ENCODE data around the gene PKP2. TPM values are rescaled to one million over a fixed set of nuclear protein-coding genes. Genes with fewer than 3 reads are reported as not detected.

The PKP2 gene
- total and polyA plus RNA-seq, 9 of the 15 experiments (the other 6 are each of a cell fraction or from before 2014, with no cell fraction given) = 1.6 to 4.2 (median 2.8) TPM

DNA sequence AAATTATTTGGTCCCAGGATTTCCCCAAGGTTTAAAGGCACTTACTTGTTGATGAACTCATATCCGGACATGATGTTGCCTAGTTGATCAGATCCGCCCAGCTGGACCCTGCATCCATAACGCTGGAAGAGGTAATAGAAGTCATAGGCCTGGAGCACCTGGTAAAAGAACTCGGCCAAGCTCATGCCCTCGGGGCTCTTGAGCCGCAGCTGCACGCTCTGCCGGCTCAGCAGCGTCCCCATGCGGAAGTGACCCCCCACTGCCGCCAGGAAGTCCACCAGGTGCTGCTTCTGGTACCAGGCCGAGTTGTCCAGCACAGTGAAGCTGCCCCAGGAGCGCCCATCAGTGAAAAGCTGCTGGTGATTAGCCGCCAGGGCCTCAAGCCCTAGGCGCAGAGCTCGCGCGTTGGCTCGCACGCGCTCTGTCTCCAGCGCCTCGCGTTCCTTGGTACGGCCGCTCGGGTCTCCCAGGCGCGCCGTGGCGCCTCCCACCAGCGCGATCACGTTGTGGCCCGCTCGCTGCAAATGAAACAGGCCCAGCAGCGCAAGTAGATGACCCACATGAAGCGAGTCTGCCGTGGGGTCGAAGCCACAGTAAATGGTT is 141.4 kb downstream of the PKP2 start (continued):
- TF ChIP-seq, protein P1, sequence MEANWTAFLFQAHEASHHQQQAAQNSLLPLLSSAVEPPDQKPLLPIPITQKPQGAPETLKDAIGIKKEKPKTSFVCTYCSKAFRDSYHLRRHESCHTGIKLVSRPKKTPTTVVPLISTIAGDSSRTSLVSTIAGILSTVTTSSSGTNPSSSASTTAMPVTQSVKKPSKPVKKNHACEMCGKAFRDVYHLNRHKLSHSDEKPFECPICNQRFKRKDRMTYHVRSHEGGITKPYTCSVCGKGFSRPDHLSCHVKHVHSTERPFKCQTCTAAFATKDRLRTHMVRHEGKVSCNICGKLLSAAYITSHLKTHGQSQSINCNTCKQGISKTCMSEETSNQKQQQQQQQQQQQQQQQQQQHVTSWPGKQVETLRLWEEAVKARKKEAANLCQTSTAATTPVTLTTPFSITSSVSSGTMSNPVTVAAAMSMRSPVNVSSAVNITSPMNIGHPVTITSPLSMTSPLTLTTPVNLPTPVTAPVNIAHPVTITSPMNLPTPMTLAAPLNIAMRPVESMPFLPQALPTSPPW (CRISPR knock-in tag; IDR thresholded peaks at IDR 0.05) = no peak
- TF ChIP-seq, protein P2, sequence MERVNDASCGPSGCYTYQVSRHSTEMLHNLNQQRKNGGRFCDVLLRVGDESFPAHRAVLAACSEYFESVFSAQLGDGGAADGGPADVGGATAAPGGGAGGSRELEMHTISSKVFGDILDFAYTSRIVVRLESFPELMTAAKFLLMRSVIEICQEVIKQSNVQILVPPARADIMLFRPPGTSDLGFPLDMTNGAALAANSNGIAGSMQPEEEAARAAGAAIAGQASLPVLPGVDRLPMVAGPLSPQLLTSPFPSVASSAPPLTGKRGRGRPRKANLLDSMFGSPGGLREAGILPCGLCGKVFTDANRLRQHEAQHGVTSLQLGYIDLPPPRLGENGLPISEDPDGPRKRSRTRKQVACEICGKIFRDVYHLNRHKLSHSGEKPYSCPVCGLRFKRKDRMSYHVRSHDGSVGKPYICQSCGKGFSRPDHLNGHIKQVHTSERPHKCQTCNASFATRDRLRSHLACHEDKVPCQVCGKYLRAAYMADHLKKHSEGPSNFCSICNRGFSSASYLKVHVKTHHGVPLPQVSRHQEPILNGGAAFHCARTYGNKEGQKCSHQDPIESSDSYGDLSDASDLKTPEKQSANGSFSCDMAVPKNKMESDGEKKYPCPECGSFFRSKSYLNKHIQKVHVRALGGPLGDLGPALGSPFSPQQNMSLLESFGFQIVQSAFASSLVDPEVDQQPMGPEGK (CRISPR knock-in tag; IDR thresholded peaks at IDR 0.05; ENCODE audit: borderline replicate concordance) = no peak
- TF ChIP-seq, protein P3, sequence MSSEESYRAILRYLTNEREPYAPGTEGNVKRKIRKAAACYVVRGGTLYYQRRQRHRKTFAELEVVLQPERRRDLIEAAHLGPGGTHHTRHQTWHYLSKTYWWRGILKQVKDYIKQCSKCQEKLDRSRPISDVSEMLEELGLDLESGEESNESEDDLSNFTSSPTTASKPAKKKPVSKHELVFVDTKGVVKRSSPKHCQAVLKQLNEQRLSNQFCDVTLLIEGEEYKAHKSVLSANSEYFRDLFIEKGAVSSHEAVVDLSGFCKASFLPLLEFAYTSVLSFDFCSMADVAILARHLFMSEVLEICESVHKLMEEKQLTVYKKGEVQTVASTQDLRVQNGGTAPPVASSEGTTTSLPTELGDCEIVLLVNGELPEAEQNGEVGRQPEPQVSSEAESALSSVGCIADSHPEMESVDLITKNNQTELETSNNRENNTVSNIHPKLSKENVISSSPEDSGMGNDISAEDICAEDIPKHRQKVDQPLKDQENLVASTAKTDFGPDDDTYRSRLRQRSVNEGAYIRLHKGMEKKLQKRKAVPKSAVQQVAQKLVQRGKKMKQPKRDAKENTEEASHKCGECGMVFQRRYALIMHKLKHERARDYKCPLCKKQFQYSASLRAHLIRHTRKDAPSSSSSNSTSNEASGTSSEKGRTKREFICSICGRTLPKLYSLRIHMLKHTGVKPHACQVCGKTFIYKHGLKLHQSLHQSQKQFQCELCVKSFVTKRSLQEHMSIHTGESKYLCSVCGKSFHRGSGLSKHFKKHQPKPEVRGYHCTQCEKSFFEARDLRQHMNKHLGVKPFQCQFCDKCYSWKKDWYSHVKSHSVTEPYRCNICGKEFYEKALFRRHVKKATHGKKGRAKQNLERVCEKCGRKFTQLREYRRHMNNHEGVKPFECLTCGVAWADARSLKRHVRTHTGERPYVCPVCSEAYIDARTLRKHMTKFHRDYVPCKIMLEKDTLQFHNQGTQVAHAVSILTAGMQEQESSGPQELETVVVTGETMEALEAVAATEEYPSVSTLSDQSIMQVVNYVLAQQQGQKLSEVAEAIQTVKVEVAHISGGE (CRISPR knock-in tag; IDR thresholded peaks at IDR 0.05) = peak in 1 of 3 experiments; percentile 79; a peak in 3 of 6 replicates
- TF ChIP-seq, protein P4, sequence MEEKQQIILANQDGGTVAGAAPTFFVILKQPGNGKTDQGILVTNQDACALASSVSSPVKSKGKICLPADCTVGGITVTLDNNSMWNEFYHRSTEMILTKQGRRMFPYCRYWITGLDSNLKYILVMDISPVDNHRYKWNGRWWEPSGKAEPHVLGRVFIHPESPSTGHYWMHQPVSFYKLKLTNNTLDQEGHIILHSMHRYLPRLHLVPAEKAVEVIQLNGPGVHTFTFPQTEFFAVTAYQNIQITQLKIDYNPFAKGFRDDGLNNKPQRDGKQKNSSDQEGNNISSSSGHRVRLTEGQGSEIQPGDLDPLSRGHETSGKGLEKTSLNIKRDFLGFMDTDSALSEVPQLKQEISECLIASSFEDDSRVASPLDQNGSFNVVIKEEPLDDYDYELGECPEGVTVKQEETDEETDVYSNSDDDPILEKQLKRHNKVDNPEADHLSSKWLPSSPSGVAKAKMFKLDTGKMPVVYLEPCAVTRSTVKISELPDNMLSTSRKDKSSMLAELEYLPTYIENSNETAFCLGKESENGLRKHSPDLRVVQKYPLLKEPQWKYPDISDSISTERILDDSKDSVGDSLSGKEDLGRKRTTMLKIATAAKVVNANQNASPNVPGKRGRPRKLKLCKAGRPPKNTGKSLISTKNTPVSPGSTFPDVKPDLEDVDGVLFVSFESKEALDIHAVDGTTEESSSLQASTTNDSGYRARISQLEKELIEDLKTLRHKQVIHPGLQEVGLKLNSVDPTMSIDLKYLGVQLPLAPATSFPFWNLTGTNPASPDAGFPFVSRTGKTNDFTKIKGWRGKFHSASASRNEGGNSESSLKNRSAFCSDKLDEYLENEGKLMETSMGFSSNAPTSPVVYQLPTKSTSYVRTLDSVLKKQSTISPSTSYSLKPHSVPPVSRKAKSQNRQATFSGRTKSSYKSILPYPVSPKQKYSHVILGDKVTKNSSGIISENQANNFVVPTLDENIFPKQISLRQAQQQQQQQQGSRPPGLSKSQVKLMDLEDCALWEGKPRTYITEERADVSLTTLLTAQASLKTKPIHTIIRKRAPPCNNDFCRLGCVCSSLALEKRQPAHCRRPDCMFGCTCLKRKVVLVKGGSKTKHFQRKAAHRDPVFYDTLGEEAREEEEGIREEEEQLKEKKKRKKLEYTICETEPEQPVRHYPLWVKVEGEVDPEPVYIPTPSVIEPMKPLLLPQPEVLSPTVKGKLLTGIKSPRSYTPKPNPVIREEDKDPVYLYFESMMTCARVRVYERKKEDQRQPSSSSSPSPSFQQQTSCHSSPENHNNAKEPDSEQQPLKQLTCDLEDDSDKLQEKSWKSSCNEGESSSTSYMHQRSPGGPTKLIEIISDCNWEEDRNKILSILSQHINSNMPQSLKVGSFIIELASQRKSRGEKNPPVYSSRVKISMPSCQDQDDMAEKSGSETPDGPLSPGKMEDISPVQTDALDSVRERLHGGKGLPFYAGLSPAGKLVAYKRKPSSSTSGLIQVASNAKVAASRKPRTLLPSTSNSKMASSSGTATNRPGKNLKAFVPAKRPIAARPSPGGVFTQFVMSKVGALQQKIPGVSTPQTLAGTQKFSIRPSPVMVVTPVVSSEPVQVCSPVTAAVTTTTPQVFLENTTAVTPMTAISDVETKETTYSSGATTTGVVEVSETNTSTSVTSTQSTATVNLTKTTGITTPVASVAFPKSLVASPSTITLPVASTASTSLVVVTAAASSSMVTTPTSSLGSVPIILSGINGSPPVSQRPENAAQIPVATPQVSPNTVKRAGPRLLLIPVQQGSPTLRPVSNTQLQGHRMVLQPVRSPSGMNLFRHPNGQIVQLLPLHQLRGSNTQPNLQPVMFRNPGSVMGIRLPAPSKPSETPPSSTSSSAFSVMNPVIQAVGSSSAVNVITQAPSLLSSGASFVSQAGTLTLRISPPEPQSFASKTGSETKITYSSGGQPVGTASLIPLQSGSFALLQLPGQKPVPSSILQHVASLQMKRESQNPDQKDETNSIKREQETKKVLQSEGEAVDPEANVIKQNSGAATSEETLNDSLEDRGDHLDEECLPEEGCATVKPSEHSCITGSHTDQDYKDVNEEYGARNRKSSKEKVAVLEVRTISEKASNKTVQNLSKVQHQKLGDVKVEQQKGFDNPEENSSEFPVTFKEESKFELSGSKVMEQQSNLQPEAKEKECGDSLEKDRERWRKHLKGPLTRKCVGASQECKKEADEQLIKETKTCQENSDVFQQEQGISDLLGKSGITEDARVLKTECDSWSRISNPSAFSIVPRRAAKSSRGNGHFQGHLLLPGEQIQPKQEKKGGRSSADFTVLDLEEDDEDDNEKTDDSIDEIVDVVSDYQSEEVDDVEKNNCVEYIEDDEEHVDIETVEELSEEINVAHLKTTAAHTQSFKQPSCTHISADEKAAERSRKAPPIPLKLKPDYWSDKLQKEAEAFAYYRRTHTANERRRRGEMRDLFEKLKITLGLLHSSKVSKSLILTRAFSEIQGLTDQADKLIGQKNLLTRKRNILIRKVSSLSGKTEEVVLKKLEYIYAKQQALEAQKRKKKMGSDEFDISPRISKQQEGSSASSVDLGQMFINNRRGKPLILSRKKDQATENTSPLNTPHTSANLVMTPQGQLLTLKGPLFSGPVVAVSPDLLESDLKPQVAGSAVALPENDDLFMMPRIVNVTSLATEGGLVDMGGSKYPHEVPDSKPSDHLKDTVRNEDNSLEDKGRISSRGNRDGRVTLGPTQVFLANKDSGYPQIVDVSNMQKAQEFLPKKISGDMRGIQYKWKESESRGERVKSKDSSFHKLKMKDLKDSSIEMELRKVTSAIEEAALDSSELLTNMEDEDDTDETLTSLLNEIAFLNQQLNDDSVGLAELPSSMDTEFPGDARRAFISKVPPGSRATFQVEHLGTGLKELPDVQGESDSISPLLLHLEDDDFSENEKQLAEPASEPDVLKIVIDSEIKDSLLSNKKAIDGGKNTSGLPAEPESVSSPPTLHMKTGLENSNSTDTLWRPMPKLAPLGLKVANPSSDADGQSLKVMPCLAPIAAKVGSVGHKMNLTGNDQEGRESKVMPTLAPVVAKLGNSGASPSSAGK (IDR thresholded peaks at IDR 0.05) = peak; percentile 35; the same call in 1 of the 2 replicates
- TF ChIP-seq CAMTA2 (CRISPR knock-in tag; conservative IDR thresholded peaks at IDR 0.05) = no peak
